Natural killer cell (primary cell): ENCODE measurements around the gene CLIC5. TPM values are rescaled to one million over a fixed set of nuclear protein-coding genes. Genes with fewer than 3 reads are reported as not detected.

Source experiments
- ATAC-seq, 3 donors: fragments of 150-1000 bp in 2 of 3; fragments of 200-7000 bp in 1 of 3; cut with Tn5 transposase; 1 replicate in 1 of 3; 2 replicates in 2 of 3; pipeline ENCODE4 v1.10.0; 2021; ENCODE audit warnings: mild to moderate bottlenecking in 2 of 3, moderate library complexity in 2 of 3
- DNase-seq, 2 donors: peaks; one replicate each; pipeline versions ENCODE4 v3.0.0 to v3.0.0-alpha.2; 2013 to 2021; ENCODE audit warnings: mixed read lengths in 1 of 2
- H3K27ac ChIP-seq: one replicate; pipeline ENCODE4 v1.5.1; 2013; ENCODE audit warnings: mild to moderate bottlenecking, low read length
- H3K27me3 ChIP-seq: one replicate; pipeline ENCODE4 v1.6.1; 2013; ENCODE audit warnings: low read length; ENCODE audit not compliant: control insufficient read depth, insufficient read depth
- H3K36me3 ChIP-seq: one replicate; pipeline ENCODE4 v1.6.1; 2013; ENCODE audit warnings: low read length; ENCODE audit not compliant: control insufficient read depth, insufficient read depth
- H3K4me1 ChIP-seq: one replicate; pipeline ENCODE4 v1.6.1; 2013; ENCODE audit warnings: low read length; ENCODE audit not compliant: control insufficient read depth, insufficient read depth
- H3K4me3 ChIP-seq: one replicate; pipeline ENCODE4 v1.5.1; 2013; ENCODE audit warnings: low read length
- H3K9me3 ChIP-seq: one replicate; pipeline ENCODE4 v1.6.1; 2013; ENCODE audit warnings: low read length; ENCODE audit not compliant: control insufficient read depth, insufficient read depth
- H3K27ac Mint-ChIP-seq, 2 donors: one replicate each; pipeline ENCODE4 v1.8.0; 2022; ENCODE audit warnings: mild to moderate bottlenecking in 2 of 2, mixed read lengths in 2 of 2, moderate library complexity in 1 of 2
- H3K27me3 Mint-ChIP-seq, 2 donors: one replicate each; pipeline ENCODE4 v1.8.0; 2022; ENCODE audit warnings: low read depth in 2 of 2, mixed read lengths in 2 of 2
- H3K36me3 Mint-ChIP-seq: one replicate; pipeline ENCODE4 v1.8.0; 2022; ENCODE audit warnings: mixed read lengths
- H3K4me1 Mint-ChIP-seq, 2 donors: one replicate each; pipeline ENCODE4 v1.8.0; 2022; ENCODE audit warnings: mixed read lengths in 2 of 2
- H3K4me3 Mint-ChIP-seq: one replicate; pipeline ENCODE4 v1.8.0; 2022; ENCODE audit warnings: mild to moderate bottlenecking, moderate library complexity, mixed read lengths
- H3K9me3 Mint-ChIP-seq, 2 donors: one replicate each; pipeline ENCODE4 v1.8.0; 2022; ENCODE audit warnings: mixed read lengths in 2 of 2
- WGBS: methylation state at CpG from one replicate; pipeline ENCODE4 v1.1.7; 2013; ENCODE audit warnings: missing lambda C conversion rate; ENCODE audit not compliant: insufficient coverage; 5-methylcytosine and 5-hydroxymethylcytosine counted together
- intact Hi-C: fragments of 100-400 bp; cut with micrococcal nuclease; formaldehyde crosslinking; loops from one replicate; pipeline ENCODE4 v1.14.2; 2022
- total RNA-seq, 4 donors: library from RNA; stranded (reverse); fragments of 120-200 nt in 1 of 4; gene quantifications; one replicate each; pipeline versions ENCODE4 v1.2.3 to v1.2.4, GENCODE V29; 2013 to 2022
- TF ChIP-seq, protein P1 (sequence below): fragments of 200-600 bp; IDR thresholded peaks from one replicate; pipeline ENCODE4 v1.8.0; 2022; ENCODE audit warnings: antibody characterized with exemption

Gene CLIC5
- total RNA-seq, 3 donors from 2014 or later (not counting 1 experiment from before 2014, with no cell fraction given), result 0.52 to 1.7 (median 1.4) TPM

DNA sequence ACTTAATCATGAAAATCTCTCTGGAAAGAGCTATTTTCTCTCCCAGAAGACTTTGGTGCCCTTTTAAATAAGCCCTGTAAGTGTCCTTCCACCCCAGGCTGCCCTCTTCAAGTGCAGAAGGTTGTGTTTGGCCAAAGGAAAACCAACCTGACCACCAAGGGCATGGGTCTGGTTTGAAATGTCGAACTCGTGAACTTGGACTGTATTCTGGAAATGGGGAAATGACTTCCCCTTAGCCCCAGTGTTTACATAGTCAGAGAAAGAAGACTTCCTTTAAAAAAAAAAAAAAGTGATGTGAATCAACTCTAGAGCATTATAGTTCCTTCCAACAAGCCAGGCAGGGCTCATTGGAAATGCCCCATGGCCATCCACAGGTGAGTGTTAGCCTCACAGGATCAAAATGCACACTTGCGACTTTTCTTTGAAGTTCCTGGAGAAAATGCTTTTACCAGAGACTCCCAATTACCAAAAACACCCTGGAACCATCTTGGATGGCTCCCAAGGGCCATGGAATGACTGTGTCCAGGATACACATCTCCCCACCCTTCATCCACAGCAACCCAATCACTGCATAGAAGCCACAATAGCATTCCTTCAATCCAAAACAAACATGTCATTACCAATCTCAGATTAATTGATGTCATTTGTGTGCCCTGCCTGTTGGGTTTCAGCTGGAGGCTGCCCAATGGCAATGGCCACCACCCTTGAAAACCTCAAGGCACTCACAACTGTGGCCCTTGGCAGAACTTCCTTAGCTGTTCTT is 133.8 kb downstream of the CLIC5 start:
- no peaks in the 10 kb centered on the region for H3K9me3 Mint-ChIP-seq
- peaks cover 0 to 3% of the 10 kb centered on the region in 2 donors for H3K27me3 Mint-ChIP-seq
- no peak for ATAC-seq
- H3K4me1 Mint-ChIP-seq, result no peaks in the 10 kb centered on the region
- intact Hi-C loops, result no loop called here
- no peak overlapping the region for H3K27ac Mint-ChIP-seq
- H3K27me3 ChIP-seq, result no peaks in the 10 kb centered on the region
- no peak for DNase-seq
- no peaks in the 10 kb centered on the region for H3K36me3 Mint-ChIP-seq
- 56% methylated on average over 2 of the region's 3 CpGs for WGBS
- TF ChIP-seq, protein P1, sequence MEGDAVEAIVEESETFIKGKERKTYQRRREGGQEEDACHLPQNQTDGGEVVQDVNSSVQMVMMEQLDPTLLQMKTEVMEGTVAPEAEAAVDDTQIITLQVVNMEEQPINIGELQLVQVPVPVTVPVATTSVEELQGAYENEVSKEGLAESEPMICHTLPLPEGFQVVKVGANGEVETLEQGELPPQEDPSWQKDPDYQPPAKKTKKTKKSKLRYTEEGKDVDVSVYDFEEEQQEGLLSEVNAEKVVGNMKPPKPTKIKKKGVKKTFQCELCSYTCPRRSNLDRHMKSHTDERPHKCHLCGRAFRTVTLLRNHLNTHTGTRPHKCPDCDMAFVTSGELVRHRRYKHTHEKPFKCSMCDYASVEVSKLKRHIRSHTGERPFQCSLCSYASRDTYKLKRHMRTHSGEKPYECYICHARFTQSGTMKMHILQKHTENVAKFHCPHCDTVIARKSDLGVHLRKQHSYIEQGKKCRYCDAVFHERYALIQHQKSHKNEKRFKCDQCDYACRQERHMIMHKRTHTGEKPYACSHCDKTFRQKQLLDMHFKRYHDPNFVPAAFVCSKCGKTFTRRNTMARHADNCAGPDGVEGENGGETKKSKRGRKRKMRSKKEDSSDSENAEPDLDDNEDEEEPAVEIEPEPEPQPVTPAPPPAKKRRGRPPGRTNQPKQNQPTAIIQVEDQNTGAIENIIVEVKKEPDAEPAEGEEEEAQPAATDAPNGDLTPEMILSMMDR, result no peak
- no peak overlapping the region for H3K4me3 ChIP-seq
- no peaks in the 10 kb centered on the region for H3K36me3 ChIP-seq
- no peaks in the 10 kb centered on the region for H3K4me1 ChIP-seq
- H3K27ac ChIP-seq, result no peak overlapping the region
- H3K9me3 ChIP-seq, result no peaks in the 10 kb centered on the region
- H3K4me3 Mint-ChIP-seq, result no peak overlapping the region

DNA sequence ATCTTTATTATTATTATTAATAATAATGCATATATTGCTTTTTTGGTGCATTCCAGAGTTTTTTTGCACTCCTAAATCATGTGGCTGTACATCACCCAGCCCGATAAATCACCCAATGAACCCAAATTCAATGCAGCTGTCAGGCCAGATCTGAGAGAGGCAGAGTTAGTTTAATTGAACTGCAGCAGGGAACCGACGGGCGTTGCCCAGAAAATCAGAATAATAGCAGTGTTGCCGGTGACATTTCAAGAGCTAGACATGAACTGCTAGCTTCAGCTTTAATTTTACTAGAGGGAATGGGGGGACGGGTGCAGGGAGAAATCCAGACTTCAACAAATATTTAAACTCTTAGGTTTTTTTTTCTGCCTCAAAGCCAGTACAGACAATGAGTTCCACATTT is 135.0 kb downstream of the CLIC5 start:
- no peaks in the 10 kb centered on the region for H3K4me1 Mint-ChIP-seq

DNA sequence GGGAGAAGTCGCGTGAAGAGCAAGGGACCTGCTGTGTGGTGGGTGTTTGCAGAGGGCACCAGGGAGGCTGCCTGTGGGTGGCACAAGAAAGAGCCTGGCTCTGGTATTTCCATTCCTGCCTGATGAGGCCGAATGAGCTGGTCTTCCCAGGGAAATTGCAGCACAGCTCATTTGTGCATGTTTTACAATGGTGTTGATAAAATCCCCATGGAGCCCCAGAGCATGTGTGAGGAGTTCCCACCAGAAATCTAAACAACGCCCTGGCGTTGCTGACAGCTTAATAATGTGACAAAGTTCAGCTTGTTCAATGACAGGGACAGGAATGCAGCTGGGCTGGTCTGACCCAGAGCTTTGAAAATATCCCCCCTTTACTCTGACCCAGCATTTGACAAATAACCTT is 135.5 kb downstream of the CLIC5 start:
- DNase-seq, result no peak
- no peaks in the 10 kb centered on the region for H3K9me3 ChIP-seq
- no peak overlapping the region for H3K27ac Mint-ChIP-seq
- H3K4me3 ChIP-seq, result no peak overlapping the region
- H3K36me3 Mint-ChIP-seq, result no peaks in the 10 kb centered on the region
- H3K36me3 ChIP-seq, result no peaks in the 10 kb centered on the region
- WGBS, result 92% methylated on average over 5 of the region's 5 CpGs
- no peaks in the 10 kb centered on the region for H3K4me1 Mint-ChIP-seq
- no peak for ATAC-seq
- no peak overlapping the region for H3K4me3 Mint-ChIP-seq
- TF ChIP-seq, protein P1, result no peak
- no peak overlapping the region for H3K27ac ChIP-seq
- no peaks in the 10 kb centered on the region for H3K9me3 Mint-ChIP-seq
- no peaks in the 10 kb centered on the region for H3K4me1 ChIP-seq
- H3K27me3 Mint-ChIP-seq, result peaks cover 0 to 6% of the 10 kb centered on the region in 2 donors
- H3K27me3 ChIP-seq, result no peaks in the 10 kb centered on the region
- intact Hi-C loops, result no loop called here

More for the DNA sequence above, 135.0 kb downstream of the CLIC5 start:
- Mint-ChIP-seq H3K27me3 (peaks cover 0 to 5% of the 10 kb centered on the region in 2 donors), H3K36me3 (no peaks in the 10 kb centered on the region), H3K27ac (no peak overlapping the region), H3K4me3 (no peak overlapping the region), H3K9me3 (no peaks in the 10 kb centered on the region)
- Histone ChIP-seq H3K4me3 (no peak overlapping the region), H3K4me1 (no peaks in the 10 kb centered on the region), H3K36me3 (no peaks in the 10 kb centered on the region), H3K27me3 (no peaks in the 10 kb centered on the region), H3K9me3 (no peaks in the 10 kb centered on the region), H3K27ac (no peak overlapping the region)
- ATAC-seq (no peak), DNase-seq (no peak)
- 97% methylated on average over 5 of the region's 6 CpGs for WGBS
- intact Hi-C loops, result no loop called here
- TF ChIP-seq, protein P1, result no peak
